Activated CD4-positive, alpha-beta T cell treated with anti-CD3 and anti-CD28 coated beads for 48 hours (primary cell): Measurements from ENCODE around the gene LRRC37A3.
"Not testable (repeated sequence)": the region's sequence is repeated elsewhere in the genome, so short reads cannot be mapped to it uniquely, and the experiment has no call there.

Experiments used
- DNase-seq: peaks from one replicate; pipeline ENCODE4 v3.0.0-alpha.2; 2020

LRRC37A3 gene

GRCh38 chr17:64919289-64920025 is at the start of gene LRRC37A3:
Gene LRRC37A3, minus strand, starts transcription at chr17:64919478. Its CDS starts 22,221 bp downstream, at chr17:64897257.
- DNase-seq: peak; percentile 100

- peak; percentile 82 for DNase-seq
These were observed 46.6 kb upstream of the LRRC37A3 start for GRCh38 chr17:64965873-64966287.

- not testable (repeated sequence) for DNase-seq
These were observed 46.1 kb upstream of the LRRC37A3 start for GRCh38 chr17:64965256-64965872.

- DNase-seq: no peak
These were observed 45.5 kb upstream of the LRRC37A3 start for GRCh38 chr17:64964796-64965195.

- DNase-seq: not testable (repeated sequence)
These were observed 44.5 kb upstream of the LRRC37A3 start for GRCh38 chr17:64963814-64964213.

- peak; percentile 58 for DNase-seq
These were observed 42.5 kb upstream of the LRRC37A3 start for GRCh38 chr17:64961563-64962378.

GRCh38 chr17:64951877-64952276 is 32.6 kb upstream of the LRRC37A3 start:
- DNase-seq: no peak

GRCh38 chr17:64950871-64951270 is 31.6 kb upstream of the LRRC37A3 start:
- no peak for DNase-seq

- no peak for DNase-seq
These were observed 27.9 kb upstream of the LRRC37A3 start for GRCh38 chr17:64947152-64947551.

GRCh38 chr17:64941761-64942160 is 22.5 kb upstream of the LRRC37A3 start:
- no peak for DNase-seq

GRCh38 chr17:64941045-64941444 is 21.8 kb upstream of the LRRC37A3 start:
- DNase-seq: no peak

GRCh38 chr17:64940055-64940454 is 20.8 kb upstream of the LRRC37A3 start:
- no peak for DNase-seq

- peak; percentile 71 for DNase-seq
These were observed 19.7 kb upstream of the LRRC37A3 start for GRCh38 chr17:64938925-64939474.

GRCh38 chr17:64938290-64938689 is 19.0 kb upstream of the LRRC37A3 start:
- no peak for DNase-seq

- DNase-seq: no peak
These were observed 16.8 kb upstream of the LRRC37A3 start for GRCh38 chr17:64936117-64936516.

GRCh38 chr17:64934284-64934778 is 15.1 kb upstream of the LRRC37A3 start:
- DNase-seq: not testable (repeated sequence)

GRCh38 chr17:64932850-64933249 is 13.6 kb upstream of the LRRC37A3 start:
- DNase-seq: not testable (repeated sequence)

GRCh38 chr17:64930374-64930773 is 11.1 kb upstream of the LRRC37A3 start:
- DNase-seq: not testable (repeated sequence)

GRCh38 chr17:64929419-64930209 is 10.3 kb upstream of the LRRC37A3 start:
- DNase-seq: peak; percentile 62

- not testable (repeated sequence) for DNase-seq
These were observed 9.4 kb upstream of the LRRC37A3 start for GRCh38 chr17:64928701-64929100.

GRCh38 chr17:64927444-64927843 is 8.2 kb upstream of the LRRC37A3 start:
- DNase-seq: peak; percentile 71

- DNase-seq: not testable (repeated sequence)
These were observed 7.2 kb upstream of the LRRC37A3 start for GRCh38 chr17:64926430-64926829.
